Pancreas (tissue), 10 donors: ENCODE measurements around the gene LIN52. TPM values are rescaled to one million over a fixed set of nuclear protein-coding genes. Genes with fewer than 3 reads are reported as not detected.
"Not testable (repeated sequence)": the region's sequence is repeated elsewhere in the genome, so short reads cannot be mapped to it uniquely, and the experiment has no call there.

Experiments used
- ATAC-seq, 4 donors: fragments of 200-7000 bp; cut with Tn5 transposase; one replicate each; pipeline versions ENCODE4 v1.8.0 to v1.9.1; 2020; ENCODE audit warnings: mild to moderate bottlenecking in 4 of 4, moderate library complexity in 4 of 4
- DNase-seq, 6 donors: peaks; one replicate each; pipeline ENCODE4 v3.0.0-alpha.2; 2020
- FAIRE-seq: peaks from 2 replicates; lab custom pipeline; 2012; peaks lifted over from hg19 to GRCh38; lab: Jason Lieb, UNC
- H3K27ac ChIP-seq, 4 donors: fragments of 200-600 bp; sonication (generic); 1 replicate in 3 of 4; 2 replicates in 1 of 4; pipeline versions ENCODE4 v1.5.0 to v1.8.0; 2020
- H3K27me3 ChIP-seq, 4 donors: fragments of 200-600 bp; one replicate each; pipeline ENCODE4 v1.8.0; 2021
- H3K36me3 ChIP-seq, 3 donors: fragments of 200-600 bp; sonication (generic) in 1 of 3; one replicate each; pipeline versions ENCODE4 v1.5.0 to v1.8.0; 2020 to 2021
- H3K4me1 ChIP-seq, 3 donors: fragments of 200-600 bp; one replicate each; pipeline ENCODE4 v1.8.0; 2021
- H3K4me3 ChIP-seq, 4 donors: fragments of 200-600 bp; sonication (generic) in 2 of 4; one replicate each; pipeline versions ENCODE4 v1.5.0 to v1.8.0; 2020 to 2021
- H3K9me3 ChIP-seq, 4 donors: fragments of 200-600 bp; one replicate each; pipeline ENCODE4 v1.8.0; 2021
- CTCF ChIP-seq, 4 donors: fragments of 200-600 bp; sonication (generic) in 3 of 4; IDR thresholded peaks; one replicate each; pipeline versions ENCODE4 v1.5.0 to v1.8.0; 2021; ENCODE audit warnings: antibody characterized with exemption in 4 of 4
- WGBS, 2 donors: extraction: QIAGEN DNeasy Blood & Tissue Kit; methylation state at CpG; one replicate each; pipeline ENCODE4 v1.1.7; 2013; 5-methylcytosine and 5-hydroxymethylcytosine counted together
- intact Hi-C, 3 donors: fragments of 100-400 bp; cut with DNase I; formaldehyde crosslinking; loops; one replicate each; pipeline versions ENCODE4 v1.11.1 to v1.14.2; 2022
- polyA plus RNA-seq, 2 donors: library from polyadenylated mRNA; stranded (reverse); fragments of 200-250 nt; gene quantifications; one replicate each; pipeline ENCODE4 v1.2.3, GENCODE V29; 2013
- total RNA-seq, 6 donors: library from RNA; stranded (reverse); fragmentation: NEBNext Ultra II Directional in 4 of 6; extraction: Animal tissue kit (Norgen Biotek cat#: 25700) in 4 of 6; gene quantifications; one replicate each; pipeline versions ENCODE4 v1.2.1 to v1.2.4, GENCODE V29; 2021 to 2023
- donor health status: healthy with polysubstance abuse.
- donor health status: DM: no; HTN: no; CAD: no; lungs with moderate emphysema.
- donor health status: DM: no; HTN: no; CAD: no.
- donor health status: control.
- donor health status: control.
- donor health status: Bipolar disorder and iron deficiency.
- donor health status: DM: yes; HTN: yes; CAD: no.
- donor health status: DM: no; HTN: no; CAD: no.
- donor health status: DM: no; HTN: no; CAD: no.
- donor health status: DM: yes; HTN: yes; CAD: no.

LIN52 gene
- total and polyA plus RNA-seq, 8 donors = 1.6 to 4.6 (median 3.1) TPM

GRCh38 chr14:74089251-74090020 is 4.7 kb downstream of the LIN52 start:
- 91 to 95% methylated on average over 8 of the region's 8 CpGs for WGBS, 2 donors
- Histone ChIP-seq H3K4me3 (no peak overlapping the region), H3K27ac (no peak overlapping the region), H3K9me3 (no peaks in the 10 kb centered on the region), H3K27me3 (no peaks in the 10 kb centered on the region), H3K4me1 (peaks cover 0 to 9% (median 8%) of the 10 kb centered on the region in 3 donors), H3K36me3 (peaks cover 0 to 2% (median 0%) of the 10 kb centered on the region in 3 donors)
- ATAC-seq (no peak), FAIRE-seq (no peak), DNase-seq (no peak)
- intact Hi-C loops = no loop called here
- no peak for TF ChIP-seq CTCF (IDR thresholded peaks at IDR 0.05)

- no peak overlapping the region for H3K27ac ChIP-seq
- intact Hi-C loops = loop anchor here in 1 of 3 donors (5.0 kb wide), 1 partner anchor 142 kb away; no protein-coding TSS in a partner anchor
- H3K36me3 ChIP-seq = no peaks in the 10 kb centered on the region
- TF ChIP-seq CTCF (IDR thresholded peaks at IDR 0.05) = no peak
- no peaks in the 10 kb centered on the region for H3K4me1 ChIP-seq
- WGBS, 2 donors = 91 to 95% methylated on average over 2 of the region's 2 CpGs
- ATAC-seq (no peak), FAIRE-seq (no peak), DNase-seq (no peak)
- no peak overlapping the region for H3K4me3 ChIP-seq
- H3K9me3 ChIP-seq = no peaks in the 10 kb centered on the region
- H3K27me3 ChIP-seq = no peaks in the 10 kb centered on the region
These were observed 20.6 kb downstream of the LIN52 start for GRCh38 chr14:74105381-74105780.

GRCh38 chr14:74109369-74109768 is 24.6 kb downstream of the LIN52 start:
- Histone ChIP-seq H3K4me1 (no peaks in the 10 kb centered on the region), H3K27ac (no peak overlapping the region), H3K36me3 (no peaks in the 10 kb centered on the region), H3K9me3 (no peaks in the 10 kb centered on the region), H3K4me3 (no peak overlapping the region), H3K27me3 (no peaks in the 10 kb centered on the region)
- ATAC-seq = no peak
- 85 to 89% methylated on average over 1 of the region's 1 CpG for WGBS, 2 donors
- no peak for FAIRE-seq
- TF ChIP-seq CTCF (IDR thresholded peaks at IDR 0.05) = no peak
- intact Hi-C loops = loop anchor here in 1 of 3 donors (5.0 kb wide), 1 partner anchor 138 kb away; no protein-coding TSS in a partner anchor
- DNase-seq = no peak

- ATAC-seq (peak in 3 of 4 donors; percentile 82 to 88 (median 84)), FAIRE-seq (peak; percentile 68)
- 92% methylated on average over 13 of the region's 13 CpGs for WGBS, 2 donors
- not testable (repeated sequence) for H3K27me3 ChIP-seq, H3K4me3 ChIP-seq, H3K36me3 ChIP-seq, DNase-seq, H3K27ac ChIP-seq, H3K4me1 ChIP-seq, H3K9me3 ChIP-seq
- intact Hi-C loops = loop anchor here in 1 of 3 donors (5.0 kb wide), 1 partner anchor 136 kb away; no protein-coding TSS in a partner anchor
- peak; percentile 13 to 43 (median 38) for TF ChIP-seq CTCF (IDR thresholded peaks at IDR 0.05)
These were observed 26.9 kb downstream of the LIN52 start for GRCh38 chr14:74111395-74112216.

- intact Hi-C loops, H3K9me3 ChIP-seq, H3K4me3 ChIP-seq, H3K4me1 ChIP-seq, H3K27me3 ChIP-seq, H3K36me3 ChIP-seq, ATAC-seq, H3K27ac ChIP-seq, FAIRE-seq, DNase-seq: not testable (repeated sequence)
- WGBS, 2 donors = 69 to 94% methylated on average over 4 of the region's 5 CpGs
These were observed 40.7 kb downstream of the LIN52 start for GRCh38 chr14:74125487-74125886.
